IMR-90 (cell line): Measurements from ENCODE around the gene TSTD2.

Experiments used
- BHLHE40 ChIP-seq: fragments of 150-350 bp; IDR thresholded peaks from 2 replicates; pipeline ENCODE4 v1.6.1; 2016; ENCODE audit warnings: mild to moderate bottlenecking, low read depth, low read length
- CEBPB ChIP-seq: IDR thresholded peaks from 2 replicates; pipeline ENCODE4 v1.6.1; 2012; ENCODE audit warnings: low read depth, low read length, improper control_type of control experiment
- CHD1 ChIP-seq: IDR thresholded peaks from 2 replicates; pipeline ENCODE4 v1.6.1; 2012; ENCODE audit warnings: low read depth, low read length, improper control_type of control experiment
- MAFK ChIP-seq: IDR thresholded peaks from 2 replicates; pipeline ENCODE4 v1.6.1; 2012; ENCODE audit warnings: low read depth, low read length, improper control_type of control experiment
- POLR2A ChIP-seq: IDR thresholded peaks from 2 replicates; pipeline ENCODE4 v1.6.1; 2012; ENCODE audit warnings: mild to moderate bottlenecking, low read depth, low read length
- RAD21 ChIP-seq: IDR thresholded peaks from 2 replicates; pipeline ENCODE4 v1.6.1; 2012; ENCODE audit warnings: low read length, improper control_type of control experiment
- RFX5 ChIP-seq: IDR thresholded peaks from 2 replicates; pipeline ENCODE4 v1.8.0; 2012; ENCODE audit warnings: low read depth, mild to moderate bottlenecking, low read length, moderate library complexity
- SMC3 ChIP-seq: fragments of 150-350 bp; IDR thresholded peaks from 2 replicates; pipeline ENCODE4 v1.6.1; 2016; ENCODE audit warnings: low read depth, mild to moderate bottlenecking, antibody characterized with exemption, low read length, moderate library complexity
- TF ChIP-seq, protein P1 (sequence below): conservative IDR thresholded peaks from 2 replicates; pipeline ENCODE4 v1.5.1; 2012; ENCODE audit warnings: mild to moderate bottlenecking, low read depth, low read length, improper control_type of control experiment
- TF ChIP-seq, protein P2 (sequence below): fragments of 150-350 bp; IDR thresholded peaks from 2 replicates; pipeline ENCODE4 v1.6.1; 2016; ENCODE audit warnings: low read depth, mild to moderate bottlenecking, low read length, moderate library complexity, borderline replicate concordance

DNA sequence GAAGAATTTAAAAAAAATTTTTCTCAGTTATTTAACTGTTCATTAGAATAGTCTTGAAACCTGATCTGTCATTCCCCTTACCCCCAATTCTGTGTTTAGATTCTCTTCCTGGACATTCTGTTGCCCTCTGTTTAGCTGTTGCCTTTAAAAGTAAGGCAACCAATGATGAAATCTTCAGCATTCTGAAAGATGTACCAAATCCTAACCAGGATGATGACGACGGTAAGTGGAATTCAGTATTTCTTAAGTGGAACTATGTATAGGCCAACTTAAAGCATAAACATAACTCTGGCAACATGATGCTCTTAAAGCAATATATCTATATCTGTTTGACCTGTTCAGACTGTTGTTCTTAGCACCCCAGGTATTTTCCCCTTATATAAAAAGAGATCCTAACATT is 27.7 kb upstream of the TSTD2 start:
- TF ChIP-seq RAD21 = no peak
- peak; percentile 88 for TF ChIP-seq CEBPB
- TF ChIP-seq, protein P1, sequence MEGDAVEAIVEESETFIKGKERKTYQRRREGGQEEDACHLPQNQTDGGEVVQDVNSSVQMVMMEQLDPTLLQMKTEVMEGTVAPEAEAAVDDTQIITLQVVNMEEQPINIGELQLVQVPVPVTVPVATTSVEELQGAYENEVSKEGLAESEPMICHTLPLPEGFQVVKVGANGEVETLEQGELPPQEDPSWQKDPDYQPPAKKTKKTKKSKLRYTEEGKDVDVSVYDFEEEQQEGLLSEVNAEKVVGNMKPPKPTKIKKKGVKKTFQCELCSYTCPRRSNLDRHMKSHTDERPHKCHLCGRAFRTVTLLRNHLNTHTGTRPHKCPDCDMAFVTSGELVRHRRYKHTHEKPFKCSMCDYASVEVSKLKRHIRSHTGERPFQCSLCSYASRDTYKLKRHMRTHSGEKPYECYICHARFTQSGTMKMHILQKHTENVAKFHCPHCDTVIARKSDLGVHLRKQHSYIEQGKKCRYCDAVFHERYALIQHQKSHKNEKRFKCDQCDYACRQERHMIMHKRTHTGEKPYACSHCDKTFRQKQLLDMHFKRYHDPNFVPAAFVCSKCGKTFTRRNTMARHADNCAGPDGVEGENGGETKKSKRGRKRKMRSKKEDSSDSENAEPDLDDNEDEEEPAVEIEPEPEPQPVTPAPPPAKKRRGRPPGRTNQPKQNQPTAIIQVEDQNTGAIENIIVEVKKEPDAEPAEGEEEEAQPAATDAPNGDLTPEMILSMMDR = no peak
- TF ChIP-seq CHD1 = no peak
- no peak for TF ChIP-seq MAFK
- TF ChIP-seq POLR2A = no peak
- TF ChIP-seq BHLHE40 = no peak
- no peak for TF ChIP-seq SMC3
- TF ChIP-seq, protein P2, sequence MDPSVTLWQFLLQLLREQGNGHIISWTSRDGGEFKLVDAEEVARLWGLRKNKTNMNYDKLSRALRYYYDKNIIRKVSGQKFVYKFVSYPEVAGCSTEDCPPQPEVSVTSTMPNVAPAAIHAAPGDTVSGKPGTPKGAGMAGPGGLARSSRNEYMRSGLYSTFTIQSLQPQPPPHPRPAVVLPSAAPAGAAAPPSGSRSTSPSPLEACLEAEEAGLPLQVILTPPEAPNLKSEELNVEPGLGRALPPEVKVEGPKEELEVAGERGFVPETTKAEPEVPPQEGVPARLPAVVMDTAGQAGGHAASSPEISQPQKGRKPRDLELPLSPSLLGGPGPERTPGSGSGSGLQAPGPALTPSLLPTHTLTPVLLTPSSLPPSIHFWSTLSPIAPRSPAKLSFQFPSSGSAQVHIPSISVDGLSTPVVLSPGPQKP = no peak
- no peak for TF ChIP-seq RFX5
